Measurements from ENCODE around the gene KRTAP5-3. TPM values are rescaled to one million over a fixed set of nuclear protein-coding genes. Genes with fewer than 3 reads are reported as not detected.
"Not testable (repeated sequence)": the region's sequence is repeated elsewhere in the genome, so short reads cannot be mapped to it uniquely, and the experiment has no call there.

Gene KRTAP5-3
- total RNA-seq, 1 donor = not detected

- H3K4me3 ChIP-seq (ENCODE audit: low read depth, low read length) = no peak overlapping the region
- DNase-seq (ENCODE audit: low read depth) = no peak
- no peak for TF ChIP-seq CTCF (IDR thresholded peaks at IDR 0.05; ENCODE audit: insufficient read depth, low read depth, low read length)
Measured at GRCh38 chr11:1600626-1601025, 7.6 kb downstream of the KRTAP5-3 start.

- DNase-seq (ENCODE audit: low read depth) = no peak
- no peak for TF ChIP-seq CTCF (IDR thresholded peaks at IDR 0.05; ENCODE audit: insufficient read depth, low read depth, low read length)
- H3K4me3 ChIP-seq (ENCODE audit: low read depth, low read length) = no peak overlapping the region
Measured at GRCh38 chr11:1598816-1599215, 9.4 kb downstream of the KRTAP5-3 start.

DNA sequence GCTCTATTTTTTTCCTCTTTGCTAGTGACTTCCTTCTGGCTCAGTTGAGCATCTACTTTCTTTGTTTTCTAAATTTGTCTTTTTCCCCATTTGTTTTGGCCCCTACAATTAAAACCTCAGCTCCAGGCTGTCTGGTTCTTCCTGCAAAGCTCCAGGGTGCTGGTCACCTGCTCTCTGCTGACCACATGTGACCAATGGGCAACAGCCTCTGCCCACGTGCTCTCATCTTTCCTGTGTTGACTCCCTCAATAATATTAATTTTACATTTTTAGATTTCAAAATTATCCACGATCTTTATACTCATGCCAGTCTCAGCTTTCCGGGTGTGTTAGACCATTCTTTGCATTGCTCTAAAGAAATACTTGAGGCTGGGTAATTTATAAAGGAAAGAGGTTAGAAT, 9.9 kb downstream of the KRTAP5-3 start:
- DNase-seq (ENCODE audit: low read depth); H3K4me3 ChIP-seq (ENCODE audit: low read depth, low read length): not testable (repeated sequence)

GRCh38 chr11:1597994-1598380, 10.3 kb downstream of the KRTAP5-3 start, which contains the start of gene KRTAP5-2:
TSS of gene KRTAP5-2 (minus strand) at chr11:1598294. CDS start at chr11:1598250, 44 bp downstream.
- no peak within 1 kb of the TSS for H3K4me3 ChIP-seq (ENCODE audit: low read depth, low read length)
- DNase-seq (ENCODE audit: low read depth) = no peak
- no peak for TF ChIP-seq CTCF (IDR thresholded peaks at IDR 0.05; ENCODE audit: insufficient read depth, low read depth, low read length)

GRCh38 chr11:1597331-1597993, 10.8 kb downstream of the KRTAP5-3 start:
- no peak for DNase-seq (ENCODE audit: low read depth)
- TF ChIP-seq CTCF (IDR thresholded peaks at IDR 0.05; ENCODE audit: insufficient read depth, low read depth, low read length) = no peak
- no peak overlapping the region for H3K4me3 ChIP-seq (ENCODE audit: low read depth, low read length)

DNA sequence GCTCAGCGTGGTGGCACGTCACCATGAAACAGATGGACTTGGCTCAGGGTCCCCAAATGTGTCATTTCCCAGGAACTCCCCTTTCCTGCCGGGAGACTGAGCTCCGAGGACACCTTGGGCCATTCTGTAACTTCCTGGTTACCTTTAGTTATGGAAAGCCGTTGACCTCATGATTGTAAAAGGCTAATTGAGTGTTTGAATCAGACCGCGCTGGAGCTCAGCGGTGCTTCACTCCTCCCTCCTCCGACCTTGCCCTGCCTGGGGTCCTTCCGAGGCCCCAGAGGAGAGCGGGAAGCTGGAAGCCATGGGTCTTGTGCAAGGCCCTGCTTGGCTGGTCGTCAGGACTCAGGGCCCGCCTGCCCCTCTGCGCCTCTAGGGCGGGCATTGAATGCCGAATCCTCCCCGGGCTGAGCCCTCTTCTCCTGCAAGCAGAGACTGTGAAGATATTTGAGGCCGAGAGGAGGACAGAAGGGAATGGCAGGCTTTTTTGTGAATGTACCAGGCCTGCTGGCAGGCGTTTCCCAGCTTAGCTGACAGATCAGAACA, 11.6 kb downstream of the KRTAP5-3 start:
- DNase-seq (ENCODE audit: low read depth) = not testable (repeated sequence)

GRCh38 chr11:1595994-1596575, 12.2 kb downstream of the KRTAP5-3 start:
- not testable (repeated sequence) for H3K4me3 ChIP-seq (ENCODE audit: low read depth, low read length); DNase-seq (ENCODE audit: low read depth)

More for the DNA sequence above, 11.6 kb downstream of the KRTAP5-3 start:
- H3K4me3 ChIP-seq (ENCODE audit: low read depth, low read length) = not testable (repeated sequence)

DNA sequence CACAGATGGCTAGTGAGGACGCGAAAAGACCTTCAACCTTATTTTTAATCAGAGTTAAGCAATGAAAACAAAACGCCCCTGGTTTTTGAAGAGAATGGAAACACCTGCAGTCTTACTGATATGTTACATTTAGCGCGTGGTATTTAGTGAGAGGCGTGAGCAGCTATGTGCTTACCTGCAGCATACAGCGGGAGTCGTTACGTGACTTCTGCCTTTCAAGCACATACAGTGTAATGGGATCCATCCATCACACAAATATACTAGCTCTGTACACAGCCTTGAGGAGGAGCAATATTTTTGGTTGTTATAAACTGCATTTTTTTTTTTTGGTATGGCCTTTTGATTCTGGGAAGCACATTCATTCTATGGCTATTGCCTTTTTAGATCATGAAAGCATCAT, 15.6 kb downstream of the KRTAP5-3 start:
- no peak for DNase-seq (ENCODE audit: low read depth)
- TF ChIP-seq CTCF (IDR thresholded peaks at IDR 0.05; ENCODE audit: insufficient read depth, low read depth, low read length) = no peak
- H3K4me3 ChIP-seq (ENCODE audit: low read depth, low read length) = no peak overlapping the region
